Thyroid gland (tissue), 4 donors: ENCODE data around the gene C10orf71. TPM values are rescaled to one million over a fixed set of nuclear protein-coding genes. Genes with fewer than 3 reads are reported as not detected.

Source experiments
- DNase-seq, 2 donors: peaks; one replicate each; pipeline ENCODE4 v3.0.0-alpha.2; 2019
- H3K27ac ChIP-seq, 3 donors: fragments of 200-600 bp; sonication (generic); 1 replicate in 2 of 3; 2 replicates in 1 of 3; pipeline ENCODE4 v1.5.1; 2016 to 2019; ENCODE audit warnings: mild to moderate bottlenecking in 1 of 3, moderate library complexity in 1 of 3
- H3K27me3 ChIP-seq: fragments of 200-600 bp; sonication (generic); one replicate; pipeline ENCODE4 v1.5.1; 2019
- H3K36me3 ChIP-seq, 2 donors: fragments of 200-600 bp; sonication (generic); one replicate each; pipeline ENCODE4 v1.5.1; 2016 to 2019
- H3K4me1 ChIP-seq, 2 donors: fragments of 200-600 bp; sonication (generic); one replicate each; pipeline ENCODE4 v1.5.1; 2017 to 2019
- H3K4me3 ChIP-seq, 3 donors: fragments of 200-600 bp; sonication (generic); replicated peaks in 1 of 3; 1 replicate in 2 of 3; 2 replicates in 1 of 3; pipeline ENCODE4 v1.5.1; 2016; ENCODE audit warnings: mild to moderate bottlenecking in 1 of 3
- H3K9me3 ChIP-seq: fragments of 200-600 bp; sonication (generic); one replicate; pipeline ENCODE4 v1.5.1; 2017
- POLR2A ChIP-seq, 2 donors: fragments of 450-650 bp; IDR thresholded peaks; one replicate each; pipeline ENCODE4 v1.6.1; 2017; ENCODE audit warnings: antibody characterized with exemption in 2 of 2, mild to moderate bottlenecking in 2 of 2, moderate library complexity in 1 of 2
- WGBS, 2 donors: methylation state at CpG; one replicate each; pipeline ENCODE4 v1.1.5; 2017; 5-methylcytosine and 5-hydroxymethylcytosine counted together
- intact Hi-C: fragments of 100-400 bp; cut with DNase I; formaldehyde crosslinking; loops from one replicate; pipeline ENCODE4 v1.15.1; 2023
- total RNA-seq, 4 donors: library from RNA; depleted of rRNA; stranded (reverse); fragments of >200 nt; gene quantifications; one replicate each; pipeline ENCODE4 v1.2.3, GENCODE V29; 2016
- TF ChIP-seq, protein P1 (sequence below), 6 experiments: fragments of 200-600 bp in 3 of 6; fragments of 450-650 bp in 3 of 6; sonication (generic) in 3 of 6; IDR thresholded peaks; one replicate each; pipeline ENCODE4 v1.5.1; 2016 to 2019; ENCODE audit warnings: antibody characterized with exemption in 6 of 6, mild to moderate bottlenecking in 2 of 6, inconsistent platforms in 1 of 6, moderate library complexity in 1 of 6

C10orf71 gene
- total RNA-seq, 4 donors from 2014 or later, result not detected

DNA sequence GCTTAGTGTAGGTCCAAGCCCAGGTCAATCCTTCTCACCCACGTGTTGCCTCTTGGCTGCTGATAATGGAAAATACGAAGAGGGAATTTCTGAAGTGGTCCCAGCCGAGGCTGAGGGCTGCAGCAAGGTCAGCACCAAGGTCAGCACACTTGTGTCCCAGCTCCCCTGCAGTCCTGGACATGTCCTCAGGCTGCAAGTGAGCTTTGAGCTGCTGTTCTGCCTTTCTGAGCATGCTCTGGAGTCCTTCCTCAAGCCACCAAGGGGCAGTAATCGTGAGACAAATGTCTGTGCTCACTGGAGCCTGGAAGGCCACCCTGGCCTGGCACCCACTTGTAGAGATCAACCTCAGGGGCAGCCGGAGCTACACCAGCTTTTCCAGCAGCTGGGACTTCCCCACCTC is 68.6 kb downstream of the C10orf71 start:
- Histone ChIP-seq H3K4me1 (no peaks in the 10 kb centered on the region), H3K36me3 (no peaks in the 10 kb centered on the region), H3K9me3 (no peaks in the 10 kb centered on the region), H3K27ac (no peak overlapping the region), H3K27me3 (no peaks in the 10 kb centered on the region), H3K4me3 (no peak overlapping the region)
- TF ChIP-seq, protein P1, sequence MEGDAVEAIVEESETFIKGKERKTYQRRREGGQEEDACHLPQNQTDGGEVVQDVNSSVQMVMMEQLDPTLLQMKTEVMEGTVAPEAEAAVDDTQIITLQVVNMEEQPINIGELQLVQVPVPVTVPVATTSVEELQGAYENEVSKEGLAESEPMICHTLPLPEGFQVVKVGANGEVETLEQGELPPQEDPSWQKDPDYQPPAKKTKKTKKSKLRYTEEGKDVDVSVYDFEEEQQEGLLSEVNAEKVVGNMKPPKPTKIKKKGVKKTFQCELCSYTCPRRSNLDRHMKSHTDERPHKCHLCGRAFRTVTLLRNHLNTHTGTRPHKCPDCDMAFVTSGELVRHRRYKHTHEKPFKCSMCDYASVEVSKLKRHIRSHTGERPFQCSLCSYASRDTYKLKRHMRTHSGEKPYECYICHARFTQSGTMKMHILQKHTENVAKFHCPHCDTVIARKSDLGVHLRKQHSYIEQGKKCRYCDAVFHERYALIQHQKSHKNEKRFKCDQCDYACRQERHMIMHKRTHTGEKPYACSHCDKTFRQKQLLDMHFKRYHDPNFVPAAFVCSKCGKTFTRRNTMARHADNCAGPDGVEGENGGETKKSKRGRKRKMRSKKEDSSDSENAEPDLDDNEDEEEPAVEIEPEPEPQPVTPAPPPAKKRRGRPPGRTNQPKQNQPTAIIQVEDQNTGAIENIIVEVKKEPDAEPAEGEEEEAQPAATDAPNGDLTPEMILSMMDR (IDR thresholded peaks at IDR 0.05), result no peak
- no peak for TF ChIP-seq POLR2A (IDR thresholded peaks at IDR 0.05)
- intact Hi-C loops, result no loop called here
- WGBS, 2 donors, result 7 to 19% methylated on average over 4 to 5 of the region's 5 CpGs
- no peak for DNase-seq

DNA sequence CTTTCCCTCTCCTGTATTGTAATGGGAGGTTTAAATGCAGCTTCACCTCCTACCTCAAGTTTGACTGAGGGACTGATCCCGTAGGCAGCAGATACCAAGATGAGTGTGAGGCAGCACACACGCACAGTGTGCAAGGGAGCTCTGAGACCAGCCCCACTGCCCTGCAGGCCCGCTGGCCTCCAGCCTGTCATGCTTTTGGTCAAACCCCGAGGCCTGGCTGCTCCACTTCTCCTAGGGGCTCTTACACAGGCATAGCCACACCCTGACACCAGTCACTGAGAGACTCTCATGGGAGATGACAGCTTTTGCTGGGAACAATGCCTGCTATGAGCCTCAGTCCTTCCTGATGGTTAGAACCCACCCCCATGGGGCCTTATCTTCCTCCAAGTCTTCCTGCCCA is 69.3 kb downstream of the C10orf71 start:
- Histone ChIP-seq H3K4me1 (no peaks in the 10 kb centered on the region), H3K27me3 (no peaks in the 10 kb centered on the region), H3K9me3 (no peaks in the 10 kb centered on the region), H3K36me3 (no peaks in the 10 kb centered on the region), H3K4me3 (no peak overlapping the region), H3K27ac (no peak overlapping the region)
- WGBS, 2 donors, result 85 to 90% methylated on average over 4 of the region's 4 CpGs
- intact Hi-C loops, result no loop called here
- TF ChIP-seq, protein P1 (IDR thresholded peaks at IDR 0.05), result no peak
- no peak for TF ChIP-seq POLR2A (IDR thresholded peaks at IDR 0.05)
- no peak for DNase-seq

DNA sequence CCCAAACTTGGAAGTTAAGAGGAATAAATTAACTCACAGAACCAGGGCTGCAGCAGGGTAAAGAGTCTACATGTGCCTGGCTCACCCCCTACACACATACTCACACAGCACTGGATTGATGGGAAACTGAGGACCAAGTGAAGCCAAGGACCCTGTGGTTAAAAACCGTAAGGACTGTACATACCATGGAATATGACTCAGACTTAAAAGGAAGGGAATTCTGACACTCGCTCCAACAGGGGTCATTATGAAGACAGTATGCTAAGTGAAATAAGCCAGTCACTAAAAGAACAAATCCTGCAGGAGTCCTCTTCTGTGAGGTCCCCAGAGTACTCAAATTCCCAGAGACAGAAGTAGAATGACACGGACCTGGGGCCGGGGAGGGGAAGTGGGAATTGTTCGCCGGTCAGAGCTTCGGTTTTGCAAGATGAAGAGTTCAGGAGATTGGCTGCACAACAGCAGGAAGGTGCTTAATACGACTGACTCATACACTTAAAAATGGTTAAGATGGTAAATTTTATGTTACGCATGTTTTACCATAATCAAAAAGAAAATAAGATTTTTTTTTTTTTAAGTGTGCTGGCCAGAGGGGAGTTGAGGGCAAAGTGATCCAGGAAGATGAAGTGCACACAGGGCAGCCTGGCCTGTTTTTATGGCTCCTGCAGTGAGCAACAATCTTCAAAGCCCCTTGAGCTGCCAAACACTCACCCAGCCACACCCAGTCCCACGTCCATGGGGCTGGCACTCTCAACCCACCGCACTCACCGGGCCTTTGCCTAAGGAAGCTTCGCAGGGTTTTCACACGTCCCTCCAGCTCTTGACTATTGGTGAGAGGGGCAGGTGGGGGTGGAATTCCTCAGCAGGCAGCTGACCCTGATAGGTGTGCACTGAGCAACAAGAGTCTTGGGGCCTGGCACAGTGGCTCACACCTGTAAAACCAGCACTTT is 70.5 kb downstream of the C10orf71 start:
- TF ChIP-seq, protein P1 (IDR thresholded peaks at IDR 0.05), result no peak
- TF ChIP-seq POLR2A (IDR thresholded peaks at IDR 0.05), result no peak
- no peaks in the 10 kb centered on the region for H3K36me3 ChIP-seq
- intact Hi-C loops, result no loop called here
- DNase-seq, result no peak
- no peak overlapping the region for H3K27ac ChIP-seq
- H3K27me3 ChIP-seq, result no peaks in the 10 kb centered on the region
- H3K4me3 ChIP-seq, result no peak overlapping the region
- H3K4me1 ChIP-seq, result no peaks in the 10 kb centered on the region
- H3K9me3 ChIP-seq, result no peaks in the 10 kb centered on the region
- WGBS, 2 donors, result 67 to 68% methylated on average over 14 of the region's 14 CpGs

DNA sequence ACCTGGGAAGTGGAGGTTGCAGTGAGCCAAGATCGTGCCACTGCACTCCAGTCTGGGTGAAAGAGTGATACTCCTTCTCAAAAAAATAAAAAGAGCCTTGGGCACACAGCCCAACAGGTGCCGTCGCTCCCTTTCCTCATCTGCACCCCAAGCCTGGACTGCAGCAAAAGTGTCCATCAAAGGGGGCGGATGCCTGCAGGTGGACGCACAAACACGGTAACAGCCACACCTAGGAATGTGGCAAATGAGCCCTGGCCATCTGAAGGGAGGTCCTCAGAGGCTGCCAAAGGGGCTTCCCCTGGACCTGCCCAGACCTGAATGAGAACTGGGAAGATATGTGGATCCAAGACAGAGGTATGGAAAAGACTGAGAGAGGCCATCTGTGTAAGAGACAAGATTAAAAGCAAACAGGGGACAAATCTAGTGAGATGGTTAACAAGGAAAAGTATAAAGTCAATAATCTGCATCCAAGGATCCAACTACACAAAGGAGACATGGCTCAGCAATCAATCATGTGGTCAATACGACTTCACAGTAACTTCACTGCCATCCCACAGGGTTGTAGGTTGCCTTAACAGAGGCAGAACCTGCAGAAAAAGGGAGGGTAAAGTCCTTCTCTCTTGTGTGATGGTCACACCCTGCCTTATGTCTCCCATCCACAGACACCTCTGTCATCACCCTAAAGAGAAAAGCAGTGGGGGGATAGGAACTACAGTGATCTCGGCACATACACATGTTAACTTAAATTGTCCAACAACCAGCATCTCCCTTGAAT is 71.5 kb downstream of the C10orf71 start:
- Histone ChIP-seq H3K36me3 (no peaks in the 10 kb centered on the region), H3K4me3 (no peak overlapping the region), H3K9me3 (no peaks in the 10 kb centered on the region), H3K27ac (no peak overlapping the region), H3K27me3 (no peaks in the 10 kb centered on the region), H3K4me1 (no peaks in the 10 kb centered on the region)
- 86% methylated on average over 8 of the region's 8 CpGs for WGBS, 2 donors
- no peak for TF ChIP-seq POLR2A (IDR thresholded peaks at IDR 0.05)
- TF ChIP-seq, protein P1 (IDR thresholded peaks at IDR 0.05), result no peak
- no peak for DNase-seq
- intact Hi-C loops, result no loop called here

DNA sequence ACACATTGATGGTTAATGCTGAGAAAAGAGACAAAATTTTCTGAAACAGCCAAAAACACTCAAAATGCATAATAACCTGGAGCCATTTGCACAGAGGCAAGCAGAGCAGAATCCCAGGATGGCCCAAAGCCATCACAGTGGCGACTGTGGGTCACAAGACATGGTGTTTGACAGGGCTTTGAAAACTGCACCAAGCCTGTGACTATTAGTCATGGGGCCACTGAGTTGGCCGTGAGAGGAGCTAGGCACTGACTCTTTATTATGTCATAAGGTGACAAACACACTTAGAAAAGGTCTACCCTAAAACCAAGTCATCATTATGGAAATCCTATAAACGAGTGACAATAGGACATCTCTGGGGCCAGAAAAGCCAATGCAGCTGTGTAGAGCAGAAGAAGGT is 73.0 kb downstream of the C10orf71 start:
- Histone ChIP-seq H3K4me1 (no peaks in the 10 kb centered on the region), H3K27ac (no peak overlapping the region), H3K9me3 (no peaks in the 10 kb centered on the region), H3K4me3 (no peak overlapping the region), H3K36me3 (no peaks in the 10 kb centered on the region), H3K27me3 (no peaks in the 10 kb centered on the region)
- no peak for DNase-seq
- WGBS, 2 donors, result 82 to 91% methylated on average over 3 of the region's 3 CpGs
- intact Hi-C loops, result no loop called here
- TF ChIP-seq POLR2A (IDR thresholded peaks at IDR 0.05), result no peak
- TF ChIP-seq, protein P1 (IDR thresholded peaks at IDR 0.05), result no peak
